Measurements from ENCODE around the gene MGA.

DNA sequence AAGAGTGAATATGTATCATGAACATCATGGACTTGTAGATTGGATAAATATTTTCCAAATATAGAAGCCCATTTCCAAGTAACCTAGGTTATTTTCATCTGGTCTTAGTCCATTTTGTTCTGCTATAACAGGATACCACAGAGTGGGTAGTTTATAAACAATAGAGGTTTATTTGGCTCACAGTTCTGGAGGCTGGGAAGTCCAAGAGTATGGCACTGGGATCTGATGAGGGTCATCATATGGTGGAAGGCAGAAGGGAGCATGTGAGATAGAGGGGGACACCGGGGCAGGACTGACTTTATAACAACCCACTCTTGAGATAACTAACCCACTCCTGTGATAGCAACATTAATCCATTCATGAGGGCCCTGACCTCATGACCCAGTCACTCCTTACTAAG, 9.4 kb upstream of the MGA start:
- TF ChIP-seq, protein P1, sequence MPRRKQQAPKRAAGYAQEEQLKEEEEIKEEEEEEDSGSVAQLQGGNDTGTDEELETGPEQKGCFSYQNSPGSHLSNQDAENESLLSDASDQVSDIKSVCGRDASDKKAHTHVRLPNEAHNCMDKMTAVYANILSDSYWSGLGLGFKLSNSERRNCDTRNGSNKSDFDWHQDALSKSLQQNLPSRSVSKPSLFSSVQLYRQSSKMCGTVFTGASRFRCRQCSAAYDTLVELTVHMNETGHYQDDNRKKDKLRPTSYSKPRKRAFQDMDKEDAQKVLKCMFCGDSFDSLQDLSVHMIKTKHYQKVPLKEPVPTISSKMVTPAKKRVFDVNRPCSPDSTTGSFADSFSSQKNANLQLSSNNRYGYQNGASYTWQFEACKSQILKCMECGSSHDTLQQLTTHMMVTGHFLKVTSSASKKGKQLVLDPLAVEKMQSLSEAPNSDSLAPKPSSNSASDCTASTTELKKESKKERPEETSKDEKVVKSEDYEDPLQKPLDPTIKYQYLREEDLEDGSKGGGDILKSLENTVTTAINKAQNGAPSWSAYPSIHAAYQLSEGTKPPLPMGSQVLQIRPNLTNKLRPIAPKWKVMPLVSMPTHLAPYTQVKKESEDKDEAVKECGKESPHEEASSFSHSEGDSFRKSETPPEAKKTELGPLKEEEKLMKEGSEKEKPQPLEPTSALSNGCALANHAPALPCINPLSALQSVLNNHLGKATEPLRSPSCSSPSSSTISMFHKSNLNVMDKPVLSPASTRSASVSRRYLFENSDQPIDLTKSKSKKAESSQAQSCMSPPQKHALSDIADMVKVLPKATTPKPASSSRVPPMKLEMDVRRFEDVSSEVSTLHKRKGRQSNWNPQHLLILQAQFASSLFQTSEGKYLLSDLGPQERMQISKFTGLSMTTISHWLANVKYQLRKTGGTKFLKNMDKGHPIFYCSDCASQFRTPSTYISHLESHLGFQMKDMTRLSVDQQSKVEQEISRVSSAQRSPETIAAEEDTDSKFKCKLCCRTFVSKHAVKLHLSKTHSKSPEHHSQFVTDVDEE (CRISPR knock-in tag; IDR thresholded peaks at IDR 0.05) = no peak
- no peak for TF ChIP-seq SNAI2 (CRISPR knock-in tag; IDR thresholded peaks at IDR 0.05)
- no peak for TF ChIP-seq CSDC2 (CRISPR knock-in tag; IDR thresholded peaks at IDR 0.05)
- no peak for TF ChIP-seq ARNTL (CRISPR knock-in tag; IDR thresholded peaks at IDR 0.05; ENCODE audit: borderline replicate concordance, low read depth)
- no peak for TF ChIP-seq GLIS3 (CRISPR knock-in tag; IDR thresholded peaks at IDR 0.05)
- no peak for TF ChIP-seq BACH2 (CRISPR knock-in tag; IDR thresholded peaks at IDR 0.05; ENCODE audit: borderline replicate concordance)
- TF ChIP-seq ESRRG (CRISPR knock-in tag; IDR thresholded peaks at IDR 0.05) = no peak
- no peak for TF ChIP-seq RARB (CRISPR knock-in tag; IDR thresholded peaks at IDR 0.05)
- TF ChIP-seq, protein P2, sequence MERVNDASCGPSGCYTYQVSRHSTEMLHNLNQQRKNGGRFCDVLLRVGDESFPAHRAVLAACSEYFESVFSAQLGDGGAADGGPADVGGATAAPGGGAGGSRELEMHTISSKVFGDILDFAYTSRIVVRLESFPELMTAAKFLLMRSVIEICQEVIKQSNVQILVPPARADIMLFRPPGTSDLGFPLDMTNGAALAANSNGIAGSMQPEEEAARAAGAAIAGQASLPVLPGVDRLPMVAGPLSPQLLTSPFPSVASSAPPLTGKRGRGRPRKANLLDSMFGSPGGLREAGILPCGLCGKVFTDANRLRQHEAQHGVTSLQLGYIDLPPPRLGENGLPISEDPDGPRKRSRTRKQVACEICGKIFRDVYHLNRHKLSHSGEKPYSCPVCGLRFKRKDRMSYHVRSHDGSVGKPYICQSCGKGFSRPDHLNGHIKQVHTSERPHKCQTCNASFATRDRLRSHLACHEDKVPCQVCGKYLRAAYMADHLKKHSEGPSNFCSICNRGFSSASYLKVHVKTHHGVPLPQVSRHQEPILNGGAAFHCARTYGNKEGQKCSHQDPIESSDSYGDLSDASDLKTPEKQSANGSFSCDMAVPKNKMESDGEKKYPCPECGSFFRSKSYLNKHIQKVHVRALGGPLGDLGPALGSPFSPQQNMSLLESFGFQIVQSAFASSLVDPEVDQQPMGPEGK (CRISPR knock-in tag; IDR thresholded peaks at IDR 0.05; ENCODE audit: borderline replicate concordance) = no peak

Measured in SK-N-SH treated with all-trans-retinoic acid at 6 μM for 48 hours (cell line).